M059J (cell line): ENCODE data around the gene CEP44. TPM values are rescaled to one million over a fixed set of nuclear protein-coding genes. Genes with fewer than 3 reads are reported as not detected.
A peak's percentile ranks its signal among the peaks of the same experiment; 100 is the strongest.
"Not testable (repeated sequence)": the region's sequence is repeated elsewhere in the genome, so short reads cannot be mapped to it uniquely, and the experiment has no call there.

Experiments used
- DNase-seq: peaks from one replicate; pipeline ENCODE4 v3.0.0-alpha.2; 2012; ENCODE audit warnings: low read depth
- total RNA-seq: library from RNA; depleted of rRNA; stranded (reverse); fragments of >200 nt; shearing (Covaris generic); gene quantifications from 2 replicates; pipeline ENCODE4 v1.2.3, GENCODE V29; 2014

The CEP44 gene
- total RNA-seq, 1 experiment from 2014 or later, result 10.0 TPM

GRCh38 chr4:174278467-174278866 lies 5.2 kb upstream of the CEP44 start:
- DNase-seq, result peak; percentile 56

- DNase-seq, result no peak
Observed at GRCh38 chr4:174279433-174280155, 4.1 kb upstream of the CEP44 start.

- no peak for DNase-seq
Observed at GRCh38 chr4:174281182-174281737, 2.5 kb upstream of the CEP44 start.

- DNase-seq, result no peak
Observed at GRCh38 chr4:174281901-174282300, 1.8 kb upstream of the CEP44 start.

GRCh38 chr4:174282836-174283506 lies 740 bp upstream of the CEP44 start:
- peak; percentile 94 for DNase-seq

GRCh38 chr4:174284487-174284886 lies 776 bp downstream of the CEP44 start:
- no peak for DNase-seq

GRCh38 chr4:174286870-174287269 lies 3.2 kb downstream of the CEP44 start:
- no peak for DNase-seq

GRCh38 chr4:174292473-174292872 lies 8.8 kb downstream of the CEP44 start:
- no peak for DNase-seq

- DNase-seq, result not testable (repeated sequence)
Observed at GRCh38 chr4:174294641-174295040, 10.9 kb downstream of the CEP44 start.

- DNase-seq, result not testable (repeated sequence)
Observed at GRCh38 chr4:174295142-174295541, 11.4 kb downstream of the CEP44 start.

- no peak for DNase-seq
Observed at GRCh38 chr4:174303687-174304086, 20.0 kb downstream of the CEP44 start.

GRCh38 chr4:174304664-174305063 lies 21.0 kb downstream of the CEP44 start:
- DNase-seq, result no peak

- DNase-seq, result no peak
Observed at GRCh38 chr4:174305961-174306360, 22.2 kb downstream of the CEP44 start.

- no peak for DNase-seq
Observed at GRCh38 chr4:174307694-174308093, 24.0 kb downstream of the CEP44 start.

- no peak for DNase-seq
Observed at GRCh38 chr4:174312993-174313392, 29.3 kb downstream of the CEP44 start.

- no peak for DNase-seq
Observed at GRCh38 chr4:174314274-174314673, 30.6 kb downstream of the CEP44 start.

- DNase-seq, result peak; percentile 71
Observed at GRCh38 chr4:174314770-174315169, 31.1 kb downstream of the CEP44 start.

- DNase-seq, result peak; percentile 19
Observed at GRCh38 chr4:174316546-174316945, 32.8 kb downstream of the CEP44 start.

GRCh38 chr4:174316954-174317353 lies 33.2 kb downstream of the CEP44 start:
- no peak for DNase-seq

GRCh38 chr4:174317531-174317930 lies 33.8 kb downstream of the CEP44 start:
- DNase-seq, result peak; percentile 15

- peak; percentile 27 for DNase-seq
Observed at GRCh38 chr4:174318829-174319764, 35.4 kb downstream of the CEP44 start.
